HCEC 1CT (cell line): ENCODE measurements around the gene SLC51A.
A peak's percentile ranks its signal among the peaks of the same experiment; 100 is the strongest.
"Not testable (repeated sequence)": the region's sequence is repeated elsewhere in the genome, so short reads cannot be mapped to it uniquely, and the experiment has no call there.

ENCODE experiments used
- DNase-seq: peaks from one replicate; pipeline ENCODE4 v3.0.0-alpha.2; 2017

SLC51A gene

GRCh38 chr3:196193736-196194541, 22.4 kb upstream of the SLC51A start:
- no peak for DNase-seq

GRCh38 chr3:196194542-196194915, 21.8 kb upstream of the SLC51A start:
- DNase-seq = no peak

- DNase-seq = no peak
Measured at GRCh38 chr3:196195664-196196265, 20.6 kb upstream of the SLC51A start.

- no peak for DNase-seq
Measured at GRCh38 chr3:196197524-196197923, 18.8 kb upstream of the SLC51A start.

GRCh38 chr3:196198081-196198675, 18.2 kb upstream of the SLC51A start:
- DNase-seq = no peak

- DNase-seq = peak; percentile 20
Measured at GRCh38 chr3:196198771-196199753, 17.3 kb upstream of the SLC51A start.

- peak; percentile 9 for DNase-seq
Measured at GRCh38 chr3:196202516-196202970, 13.8 kb upstream of the SLC51A start.

- no peak for DNase-seq
Measured at GRCh38 chr3:196203846-196204245, 12.5 kb upstream of the SLC51A start.

- not testable (repeated sequence) for DNase-seq
Measured at GRCh38 chr3:196205442-196206205, 10.7 kb upstream of the SLC51A start.

- no peak for DNase-seq
Measured at GRCh38 chr3:196207159-196207832, 9.0 kb upstream of the SLC51A start.

- no peak for DNase-seq
Measured at GRCh38 chr3:196207833-196208607, 8.3 kb upstream of the SLC51A start.

GRCh38 chr3:196208942-196209695, 7.2 kb upstream of the SLC51A start:
- no peak for DNase-seq

GRCh38 chr3:196209944-196210672, 6.2 kb upstream of the SLC51A start:
- not testable (repeated sequence) for DNase-seq

- no peak for DNase-seq
Measured at GRCh38 chr3:196210673-196211556, 5.4 kb upstream of the SLC51A start, which contains the start of gene ZDHHC19. Gene ZDHHC19, minus strand, starts transcription at chr3:196211400. Its CDS starts 85 bp downstream, at chr3:196211315.

- DNase-seq = no peak
Measured at GRCh38 chr3:196214783-196215441, 1.4 kb upstream of the SLC51A start.

GRCh38 chr3:196215493-196216020, 777 bp upstream of the SLC51A start:
- no peak for DNase-seq

GRCh38 chr3:196216681-196217211, 412 bp downstream of the SLC51A start:
- no peak for DNase-seq
